ENCODE measurements around the gene CAB39L.
A peak's percentile ranks its signal among the peaks of the same experiment; 100 is the strongest.

CAB39L gene

GRCh38 chr13:49443704-49444523, at the start of gene CAB39L, which contains the start of gene SETDB2:
CAB39L (minus strand) TSS chr13:49444064; CDS start chr13:49382910, 61,154 bp downstream.
SETDB2 (plus strand) TSS chr13:49444274; CDS start chr13:49451894, 7,620 bp downstream.
- peak; percentile 98 to 99 for DNase-seq

GRCh38 chr13:49488563-49488962, 44.7 kb upstream of the CAB39L start:
- DNase-seq, result no peak

- no peak for DNase-seq
Measured at GRCh38 chr13:49481788-49482187, 37.9 kb upstream of the CAB39L start.

- DNase-seq, result no peak
Measured at GRCh38 chr13:49476529-49476928, 32.7 kb upstream of the CAB39L start.

- DNase-seq, result no peak
Measured at GRCh38 chr13:49472186-49472585, 28.3 kb upstream of the CAB39L start.

- no peak for DNase-seq
Measured at GRCh38 chr13:49466292-49466838, 22.5 kb upstream of the CAB39L start.

- DNase-seq, result no peak
Measured at GRCh38 chr13:49464621-49465325, 20.9 kb upstream of the CAB39L start.

- no peak for DNase-seq
Measured at GRCh38 chr13:49464085-49464484, 20.2 kb upstream of the CAB39L start.

- DNase-seq, result no peak
Measured at GRCh38 chr13:49459580-49459979, 15.7 kb upstream of the CAB39L start.

GRCh38 chr13:49457221-49457620, 13.4 kb upstream of the CAB39L start:
- DNase-seq, result no peak

- no peak for DNase-seq
Measured at GRCh38 chr13:49456156-49456555, 12.3 kb upstream of the CAB39L start.

- DNase-seq, result no peak
Measured at GRCh38 chr13:49455007-49455398, 11.1 kb upstream of the CAB39L start.

- DNase-seq, result no peak
Measured at GRCh38 chr13:49454388-49455006, 10.6 kb upstream of the CAB39L start.

- no peak for DNase-seq
Measured at GRCh38 chr13:49453465-49453864, 9.6 kb upstream of the CAB39L start.

- DNase-seq, result no peak
Measured at GRCh38 chr13:49452725-49453457, 9.0 kb upstream of the CAB39L start.

- DNase-seq, result no peak
Measured at GRCh38 chr13:49450105-49450819, 6.4 kb upstream of the CAB39L start.

- DNase-seq, result no peak
Measured at GRCh38 chr13:49448753-49449152, 4.9 kb upstream of the CAB39L start.

- DNase-seq, result no peak
Measured at GRCh38 chr13:49446473-49446872, 2.6 kb upstream of the CAB39L start.

GRCh38 chr13:49444524-49445395, 896 bp upstream of the CAB39L start:
- DNase-seq, result peak in 1 of 2 experiments; percentile 26

- DNase-seq, result no peak
Measured at GRCh38 chr13:49443357-49443703, 534 bp downstream of the CAB39L start.

- DNase-seq, result no peak
Measured at GRCh38 chr13:49441846-49442245, 2.0 kb downstream of the CAB39L start.
